ENCODE results near the gene HELZ2. TPM values are rescaled to one million over a fixed set of nuclear protein-coding genes. Genes with fewer than 3 reads are reported as not detected.

The HELZ2 gene
- total and polyA plus RNA-seq, 2 of the 4 experiments (the other 2 are of a cell fraction): 4.7 to 10.6 TPM

DNA sequence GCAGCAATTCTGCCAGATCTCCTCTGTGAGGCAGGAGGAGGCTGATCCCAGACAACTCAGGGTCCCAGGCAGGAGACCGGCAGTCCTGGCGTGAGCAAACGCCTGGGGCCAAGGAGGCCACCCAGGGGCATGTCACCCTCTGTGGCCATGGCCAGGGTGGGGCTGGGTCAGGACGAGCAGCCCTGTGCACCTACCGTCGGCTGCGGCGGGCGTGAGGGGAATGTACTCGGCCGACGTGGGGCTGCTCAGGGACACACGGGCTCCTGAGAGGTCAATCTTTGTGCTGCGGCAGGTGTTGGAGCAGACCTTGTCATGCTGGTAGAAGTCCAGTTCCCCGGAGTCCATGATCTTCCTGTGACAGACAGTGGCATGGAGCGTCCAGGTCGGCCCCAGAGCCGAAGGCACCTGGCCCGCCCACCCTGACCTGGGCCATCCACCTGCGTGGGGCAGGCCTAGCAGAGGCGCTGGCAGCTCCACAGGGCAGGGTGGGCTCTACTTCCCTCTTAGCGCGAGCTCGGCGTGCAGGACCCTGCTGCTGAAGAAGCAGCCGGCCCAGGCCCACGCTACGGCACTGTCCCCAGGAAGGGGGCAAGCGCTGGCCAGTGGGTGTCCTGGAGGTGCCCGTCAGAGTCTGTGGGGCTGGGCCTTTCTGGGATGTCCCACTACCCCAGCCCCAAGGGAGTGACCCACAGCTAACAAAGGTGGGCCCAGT is 21.5 kb upstream of the HELZ2 start:
- dilution Hi-C loops (cut with HindIII; ENCODE audit: low sequenced_read_pairs, unreplicated experiment) (no loop called here), in situ Hi-C loops (cut with MboI; ENCODE audit: low sequenced_read_pairs) (no loop called here), intact Hi-C loops (cut with micrococcal nuclease) (no loop called here)
- Histone ChIP-seq H2BK15ac (ENCODE audit: low read depth, low read length) (no peak overlapping the region), H2BK120ac (ENCODE audit: low read depth, low read length) (no peak overlapping the region), H4K8ac (ENCODE audit: low read depth in 2 of 2, low read length in 2 of 2) (no peak overlapping the region), H3K4ac (ENCODE audit: low read depth, low read length) (no peak overlapping the region), H4K5ac (ENCODE audit: low read depth, low read length) (no peak overlapping the region), H4K91ac (ENCODE audit: insufficient read depth, low read depth, low read length) (no peak overlapping the region), H3K56ac (ENCODE audit: extremely low read depth, insufficient read depth, low read length) (no peak overlapping the region), H4K20me1 (ENCODE audit: insufficient read depth, low read length) (no peaks in the 10 kb centered on the region; the same call in none of the 2 replicates), H3K9ac (ENCODE audit: low read depth, low read length) (no peak overlapping the region), H3K4me1 (ENCODE audit: control insufficient read depth, insufficient read depth, low read length) (peaks cover 7% of the 10 kb centered on the region), H3K14ac (replicated peaks; ENCODE audit: low read depth, low read length) (no peak overlapping the region), H3K36me3 (ENCODE audit: control insufficient read depth, insufficient read depth, low read length) (peaks cover 48% of the 10 kb centered on the region), H3K9me3 (ENCODE audit: control insufficient read depth, insufficient read depth, low read length) (no peaks in the 10 kb centered on the region), H2AK5ac (ENCODE audit: low read depth, low read length) (no peak overlapping the region), H3K27ac (ENCODE audit: insufficient read depth, low read length) (no peak overlapping the region), H3K18ac (ENCODE audit: low read depth, low read length) (no peak overlapping the region), H3K79me1 (ENCODE audit: low read depth in 1 of 2, low read length in 2 of 2) (peaks cover 7 to 24% of the 10 kb centered on the region in 2 experiments), H2AK9ac (replicated peaks; ENCODE audit: low read depth, low read length, poor library complexity) (no peak overlapping the region), H2BK20ac (ENCODE audit: low read depth, low read length) (no peak overlapping the region), H3K23ac (ENCODE audit: low read depth, low read length) (no peak overlapping the region), H3K9me1 (ENCODE audit: insufficient read depth, low read length) (peaks cover 4% of the 10 kb centered on the region; the same call in 1 of the 2 replicates), H3K4me2 (ENCODE audit: low read depth, low read length) (no peak overlapping the region), H3K27me3 (ENCODE audit: control insufficient read depth, insufficient read depth, low read length) (no peaks in the 10 kb centered on the region), H3K4me3 (ENCODE audit: insufficient read depth, low read depth, low read length) (no peak overlapping the region), H2AFZ (replicated peaks; ENCODE audit: low read length, poor library complexity) (no peak overlapping the region), H2BK5ac (ENCODE audit: low read depth, low read length, poor library complexity, severe bottlenecking) (no peak overlapping the region)
- WGBS, 2 experiments (ENCODE audit: extremely low coverage in 2 of 2, insufficient read length in 1 of 2): 88% methylated on average over 16 of the region's 30 CpGs; no CpG with 5 or more reads in 1 of the 2 experiments
- ChIA-PET POLR2A (ENCODE audit: unreplicated experiment) (no interaction called here), CTCF (no interaction called here)
- no peak for TF ChIP-seq MXI1 (IDR thresholded peaks at IDR 0.05; ENCODE audit: borderline replicate concordance, low read depth, low read length)
- TF ChIP-seq CEBPB (IDR thresholded peaks at IDR 0.05; ENCODE audit: low read depth, low read length): no peak
- TF ChIP-seq POLR2A (IDR thresholded peaks at IDR 0.05; ENCODE audit: low read depth, low read length): no peak
- TF ChIP-seq MAZ (IDR thresholded peaks at IDR 0.05; ENCODE audit: borderline replicate concordance, low read depth, low read length): no peak
- ATAC-seq (ENCODE audit: low read depth) (no peak), DNase-seq (no peak)
- BruUV-seq (replicated peaks): no TSS peak
